GM19025 (cell line): Measurements from ENCODE around the gene MYL3.

Experiments used
- ATAC-seq: cut with Tn5 transposase; IDR thresholded peaks from one replicate; pipeline ENCODE4 v1.9.1; 2021; ENCODE audit warnings: mild to moderate bottlenecking, low read depth, moderate library complexity; ENCODE audit not compliant: unreplicated experiment

The MYL3 gene

GRCh38 chr3:46884427-46884826 is 21.2 kb upstream of the MYL3 start:
- ATAC-seq: no peak

- no peak for ATAC-seq
These were observed 20.6 kb upstream of the MYL3 start for GRCh38 chr3:46883830-46884185.

- no peak for ATAC-seq
These were observed 20.0 kb upstream of the MYL3 start for GRCh38 chr3:46883054-46883829.

GRCh38 chr3:46882377-46883053 is 19.3 kb upstream of the MYL3 start:
- no peak for ATAC-seq

- no peak for ATAC-seq
These were observed 18.5 kb upstream of the MYL3 start for GRCh38 chr3:46881596-46882376.

GRCh38 chr3:46880884-46881595 is 17.8 kb upstream of the MYL3 start:
- no peak for ATAC-seq

GRCh38 chr3:46878781-46879436 is 15.7 kb upstream of the MYL3 start:
- ATAC-seq: peak; percentile 63

- no peak for ATAC-seq
These were observed 14.3 kb upstream of the MYL3 start, which contains the start of gene PTH1R for GRCh38 chr3:46877406-46878125. Gene PTH1R (plus strand): TSS chr3:46877721. CDS start chr3:46883560, 5,839 bp downstream.

- ATAC-seq: no peak
These were observed 13.4 kb upstream of the MYL3 start for GRCh38 chr3:46876313-46877300.

GRCh38 chr3:46875560-46875959 is 12.3 kb upstream of the MYL3 start:
- no peak for ATAC-seq

GRCh38 chr3:46874430-46874829 is 11.2 kb upstream of the MYL3 start:
- no peak for ATAC-seq

- ATAC-seq: no peak
These were observed 10.3 kb upstream of the MYL3 start for GRCh38 chr3:46873521-46873920.

- no peak for ATAC-seq
These were observed 8.0 kb upstream of the MYL3 start for GRCh38 chr3:46871222-46871621.

GRCh38 chr3:46870651-46871050 is 7.4 kb upstream of the MYL3 start:
- no peak for ATAC-seq

GRCh38 chr3:46869440-46869839 is 6.2 kb upstream of the MYL3 start:
- no peak for ATAC-seq

- no peak for ATAC-seq
These were observed 5.7 kb upstream of the MYL3 start for GRCh38 chr3:46868948-46869347.

- no peak for ATAC-seq
These were observed 5.0 kb upstream of the MYL3 start for GRCh38 chr3:46868287-46868686.

GRCh38 chr3:46867550-46867898 is 4.3 kb upstream of the MYL3 start:
- ATAC-seq: no peak
